ENCODE results near the gene GRM5.

DNA sequence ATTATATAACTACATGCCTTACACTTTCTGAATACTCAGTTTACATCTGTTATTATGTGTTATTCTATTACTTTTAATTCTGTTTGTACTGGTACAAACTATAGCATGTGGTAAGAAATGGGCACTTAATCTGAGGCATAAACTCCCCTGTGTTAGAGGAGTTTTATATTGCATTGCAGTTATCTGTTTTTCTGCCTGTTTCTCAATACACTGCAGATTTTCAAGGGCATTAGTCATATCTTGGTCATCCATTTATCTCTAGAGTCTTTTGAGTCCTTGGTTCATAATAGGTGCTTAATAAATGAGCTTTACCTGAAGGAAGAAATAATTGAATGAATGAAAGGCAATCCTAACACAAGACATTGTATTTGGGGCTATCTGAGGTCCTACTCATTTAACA lies 545.4 kb downstream of the GRM5 start:
- TF ChIP-seq, protein P1, sequence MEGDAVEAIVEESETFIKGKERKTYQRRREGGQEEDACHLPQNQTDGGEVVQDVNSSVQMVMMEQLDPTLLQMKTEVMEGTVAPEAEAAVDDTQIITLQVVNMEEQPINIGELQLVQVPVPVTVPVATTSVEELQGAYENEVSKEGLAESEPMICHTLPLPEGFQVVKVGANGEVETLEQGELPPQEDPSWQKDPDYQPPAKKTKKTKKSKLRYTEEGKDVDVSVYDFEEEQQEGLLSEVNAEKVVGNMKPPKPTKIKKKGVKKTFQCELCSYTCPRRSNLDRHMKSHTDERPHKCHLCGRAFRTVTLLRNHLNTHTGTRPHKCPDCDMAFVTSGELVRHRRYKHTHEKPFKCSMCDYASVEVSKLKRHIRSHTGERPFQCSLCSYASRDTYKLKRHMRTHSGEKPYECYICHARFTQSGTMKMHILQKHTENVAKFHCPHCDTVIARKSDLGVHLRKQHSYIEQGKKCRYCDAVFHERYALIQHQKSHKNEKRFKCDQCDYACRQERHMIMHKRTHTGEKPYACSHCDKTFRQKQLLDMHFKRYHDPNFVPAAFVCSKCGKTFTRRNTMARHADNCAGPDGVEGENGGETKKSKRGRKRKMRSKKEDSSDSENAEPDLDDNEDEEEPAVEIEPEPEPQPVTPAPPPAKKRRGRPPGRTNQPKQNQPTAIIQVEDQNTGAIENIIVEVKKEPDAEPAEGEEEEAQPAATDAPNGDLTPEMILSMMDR (conservative IDR thresholded peaks at IDR 0.05) = no peak
- TF ChIP-seq EZH2 (IDR thresholded peaks at IDR 0.05; ENCODE audit: low read depth) = no peak

Measured in PC-9 (cell line).